GM19438 (cell line): ENCODE results near the gene RABGGTA.
"Not testable (repeated sequence)": the region's sequence is repeated elsewhere in the genome, so short reads cannot be mapped to it uniquely, and the experiment has no call there.

Experiments used
- ATAC-seq: cut with Tn5 transposase; IDR thresholded peaks from one replicate; pipeline ENCODE4 v1.9.1; 2021; ENCODE audit warnings: low read depth; ENCODE audit not compliant: unreplicated experiment

The RABGGTA gene

GRCh38 chr14:24245350-24245749 is 26.0 kb downstream of the RABGGTA start:
- not testable (repeated sequence) for ATAC-seq

- no peak for ATAC-seq
Observed at GRCh38 chr14:24243336-24243836, 28.0 kb downstream of the RABGGTA start.

GRCh38 chr14:24241829-24242443 is 29.5 kb downstream of the RABGGTA start:
- peak; percentile 72 for ATAC-seq

GRCh38 chr14:24240110-24240918 is 31.1 kb downstream of the RABGGTA start:
- no peak for ATAC-seq

GRCh38 chr14:24238527-24239037 is 32.8 kb downstream of the RABGGTA start:
- ATAC-seq, result no peak

GRCh38 chr14:24238123-24238522 is 33.3 kb downstream of the RABGGTA start:
- ATAC-seq, result no peak

- ATAC-seq, result no peak
Observed at GRCh38 chr14:24237463-24237955, 33.9 kb downstream of the RABGGTA start.

- no peak for ATAC-seq
Observed at GRCh38 chr14:24236689-24237462, 34.5 kb downstream of the RABGGTA start.

- ATAC-seq, result no peak
Observed at GRCh38 chr14:24235804-24236688, 35.4 kb downstream of the RABGGTA start.

GRCh38 chr14:24234095-24235005 is 37.0 kb downstream of the RABGGTA start:
- ATAC-seq, result no peak

- no peak for ATAC-seq
Observed at GRCh38 chr14:24233538-24233866, 37.9 kb downstream of the RABGGTA start.

GRCh38 chr14:24232645-24233537 is 38.5 kb downstream of the RABGGTA start, which contains the start of gene GMPR2:
GMPR2 (plus strand) TSS chr14:24232929; CDS start chr14:24233254, 325 bp downstream.
- peak; percentile 48 for ATAC-seq

GRCh38 chr14:24232121-24232644 is 39.2 kb downstream of the RABGGTA start, which contains the start of gene NEDD8:
NEDD8 (minus strand) TSS chr14:24232367; CDS start chr14:24232267, 100 bp downstream.
- ATAC-seq, result peak; percentile 76

- ATAC-seq, result peak; percentile 13
Observed at GRCh38 chr14:24231263-24232120, 39.9 kb downstream of the RABGGTA start.

- ATAC-seq, result no peak
Observed at GRCh38 chr14:24228902-24229301, 42.5 kb downstream of the RABGGTA start.

- ATAC-seq, result no peak
Observed at GRCh38 chr14:24226473-24226872, 44.9 kb downstream of the RABGGTA start.
